NCI-H187 (cell line): ENCODE measurements around the gene RAB11A.
A peak's percentile ranks its signal among the peaks of the same experiment; 100 is the strongest.

Source experiments
- DNase-seq, 2 experiments: peaks; one replicate each; lab custom pipeline; 2025; lab: John Stamatoyannopoulos, UW

The RAB11A gene

DNA sequence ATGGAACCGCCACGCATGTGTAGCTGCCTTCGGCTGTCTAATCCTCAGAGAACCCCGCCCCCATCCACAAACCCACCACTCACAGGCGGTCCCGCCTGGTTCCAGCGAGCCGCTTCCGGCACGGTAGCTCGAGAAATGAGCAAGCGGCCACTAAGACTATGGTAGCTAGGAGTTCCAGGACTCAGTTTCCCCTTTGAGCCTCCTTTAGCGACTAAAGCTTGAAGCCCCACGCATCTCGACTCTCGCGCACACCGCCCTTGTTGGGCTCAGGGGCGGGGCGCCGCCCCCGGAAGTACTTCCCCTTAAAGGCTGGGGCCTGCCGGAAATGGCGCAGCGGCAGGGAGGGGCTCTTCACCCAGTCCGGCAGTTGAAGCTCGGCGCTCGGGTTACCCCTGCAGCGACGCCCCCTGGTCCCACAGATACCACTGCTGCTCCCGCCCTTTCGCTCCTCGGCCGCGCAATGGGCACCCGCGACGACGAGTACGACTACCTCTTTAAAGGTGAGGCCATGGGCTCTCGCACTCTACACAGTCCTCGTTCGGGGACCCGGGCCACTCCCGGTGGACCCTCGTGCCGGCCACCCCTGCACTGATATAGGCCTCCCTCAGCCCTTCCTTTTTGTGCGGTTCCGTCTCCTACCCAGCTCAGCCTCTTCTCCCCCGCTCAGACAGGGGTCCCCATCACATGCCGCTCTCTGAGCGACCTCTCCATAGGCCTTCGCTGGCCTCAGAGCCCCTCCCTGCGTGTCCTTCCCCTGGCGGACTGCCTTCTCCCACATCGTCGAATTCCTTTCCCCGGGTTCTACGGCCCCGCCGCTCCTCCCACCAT lies at the start of gene RAB11A:
Gene RAB11A, plus strand, starts transcription at position 366 of the 828 bp plus-strand sequence. Its CDS starts 95 bp downstream, at position 461.
- peak; percentile 76 to 85 for DNase-seq

GRCh38 chr15:65819563-65819960 lies 49.7 kb upstream of the RAB11A start:
- no peak for DNase-seq

GRCh38 chr15:65821070-65821469 lies 48.2 kb upstream of the RAB11A start:
- DNase-seq = no peak

DNA sequence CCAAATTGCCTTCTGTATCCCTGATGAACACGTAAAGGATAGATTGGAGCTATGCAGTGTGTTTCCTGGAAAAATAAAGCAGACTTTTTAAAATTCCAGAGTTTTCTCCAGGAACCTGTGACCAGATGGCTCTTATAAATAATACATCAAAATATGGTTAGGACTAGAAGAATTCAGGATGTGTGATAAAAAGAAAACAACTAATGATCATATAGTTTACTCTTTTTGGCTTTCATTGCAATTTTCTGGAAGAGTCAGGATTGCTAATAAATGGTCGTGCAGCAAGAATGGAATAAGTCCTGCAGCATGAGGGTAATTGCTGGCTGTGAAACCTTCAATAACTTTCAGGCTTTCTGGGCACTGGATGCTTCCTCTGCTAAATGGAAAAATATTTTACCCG lies 47.0 kb upstream of the RAB11A start:
- DNase-seq = no peak

GRCh38 chr15:65824031-65824743 lies 45.1 kb upstream of the RAB11A start:
- DNase-seq = no peak

GRCh38 chr15:65824941-65825544 lies 44.2 kb upstream of the RAB11A start:
- DNase-seq = no peak

GRCh38 chr15:65827065-65827464 lies 42.2 kb upstream of the RAB11A start:
- no peak for DNase-seq

- DNase-seq = no peak
Measured at GRCh38 chr15:65828585-65828984, 40.7 kb upstream of the RAB11A start.

- DNase-seq = no peak
Measured at GRCh38 chr15:65829130-65829764, 40.0 kb upstream of the RAB11A start.

GRCh38 chr15:65832549-65833364 lies 36.5 kb upstream of the RAB11A start:
- peak; percentile 69 to 90 for DNase-seq

GRCh38 chr15:65833501-65834205 lies 35.6 kb upstream of the RAB11A start:
- no peak for DNase-seq

DNA sequence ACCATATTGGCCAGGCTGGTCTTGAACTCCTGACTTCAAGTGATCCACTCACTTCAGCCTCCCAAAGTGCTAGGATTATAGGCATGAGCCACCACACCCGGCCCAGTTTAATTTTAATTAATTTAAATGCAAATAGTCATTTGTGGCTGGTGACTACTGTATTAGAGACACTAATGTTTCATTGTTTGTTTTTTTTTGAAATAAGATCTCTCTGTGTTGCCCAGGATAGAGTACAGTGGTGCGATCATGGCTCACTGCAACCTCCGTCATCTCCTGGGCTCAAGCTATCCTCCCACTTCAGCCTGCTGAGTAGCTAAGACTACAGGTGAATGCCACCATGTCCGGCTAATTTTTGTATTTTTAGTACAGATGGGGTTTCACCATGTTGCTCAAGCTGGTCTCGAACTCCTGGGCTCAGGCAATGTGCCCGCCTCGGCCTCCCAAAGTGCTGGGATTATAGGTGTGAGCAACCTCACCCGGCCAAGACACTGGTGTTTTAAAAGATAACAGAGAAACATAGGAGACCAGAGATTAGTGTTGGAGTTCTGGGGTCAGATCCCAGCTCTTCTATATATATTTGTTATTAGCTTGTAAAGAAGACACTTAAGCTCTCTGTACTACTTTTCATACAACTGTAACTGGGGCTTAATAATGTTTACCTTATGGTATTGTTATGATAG lies 34.5 kb upstream of the RAB11A start:
- no peak for DNase-seq

GRCh38 chr15:65835447-65835846 lies 33.8 kb upstream of the RAB11A start:
- no peak for DNase-seq

GRCh38 chr15:65836665-65837064 lies 32.6 kb upstream of the RAB11A start:
- no peak for DNase-seq

DNA sequence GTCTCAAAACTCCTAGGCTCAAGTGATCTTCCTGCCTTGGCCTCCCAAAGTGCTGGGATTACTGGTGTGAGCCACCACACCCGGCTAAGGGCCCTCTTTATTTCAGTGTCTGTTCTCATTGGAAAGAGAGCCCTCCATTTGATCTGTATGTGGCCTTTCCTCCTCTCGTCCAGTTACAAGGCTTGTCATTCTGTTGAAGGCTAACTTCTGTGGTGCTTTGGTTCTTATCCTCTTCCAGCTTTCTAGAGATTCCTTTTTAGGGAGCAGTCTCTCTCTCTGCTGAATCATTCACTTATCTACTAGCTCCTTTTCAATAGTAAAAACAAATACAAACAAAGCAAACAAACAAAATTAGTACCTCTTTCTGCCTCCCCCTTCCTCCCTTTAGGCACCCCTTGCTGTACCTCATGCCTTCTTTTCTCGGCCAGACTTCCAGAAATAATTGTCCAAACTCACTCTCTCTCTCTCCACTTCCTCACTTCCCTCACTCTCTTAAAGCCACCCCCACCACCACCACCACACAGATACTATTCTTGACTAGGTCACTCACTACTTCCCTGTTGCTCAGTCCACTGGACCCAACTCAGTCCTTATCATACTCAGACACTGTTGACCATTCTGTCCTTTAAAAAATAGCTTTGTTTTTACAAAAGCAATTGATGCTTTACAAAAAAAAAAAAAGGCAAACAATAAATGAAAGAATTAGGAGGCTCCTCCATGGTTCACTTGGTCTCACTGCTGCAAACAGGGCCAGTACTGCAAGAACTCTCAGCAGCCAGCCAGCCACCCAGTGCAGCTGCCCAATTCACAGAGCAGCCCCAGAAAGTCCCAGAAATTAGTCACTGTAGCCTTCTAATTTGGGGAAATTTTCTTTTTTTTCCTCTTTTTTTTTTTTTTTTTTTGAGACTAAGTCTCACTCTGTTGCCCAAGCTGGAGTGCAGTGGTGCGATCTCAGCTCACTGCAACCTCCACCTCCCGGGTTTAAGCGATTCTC lies 31.7 kb upstream of the RAB11A start:
- DNase-seq = no peak

GRCh38 chr15:65839354-65839901 lies 29.9 kb upstream of the RAB11A start:
- no peak for DNase-seq

- no peak for DNase-seq
Measured at GRCh38 chr15:65839985-65840384, 29.3 kb upstream of the RAB11A start.

DNA sequence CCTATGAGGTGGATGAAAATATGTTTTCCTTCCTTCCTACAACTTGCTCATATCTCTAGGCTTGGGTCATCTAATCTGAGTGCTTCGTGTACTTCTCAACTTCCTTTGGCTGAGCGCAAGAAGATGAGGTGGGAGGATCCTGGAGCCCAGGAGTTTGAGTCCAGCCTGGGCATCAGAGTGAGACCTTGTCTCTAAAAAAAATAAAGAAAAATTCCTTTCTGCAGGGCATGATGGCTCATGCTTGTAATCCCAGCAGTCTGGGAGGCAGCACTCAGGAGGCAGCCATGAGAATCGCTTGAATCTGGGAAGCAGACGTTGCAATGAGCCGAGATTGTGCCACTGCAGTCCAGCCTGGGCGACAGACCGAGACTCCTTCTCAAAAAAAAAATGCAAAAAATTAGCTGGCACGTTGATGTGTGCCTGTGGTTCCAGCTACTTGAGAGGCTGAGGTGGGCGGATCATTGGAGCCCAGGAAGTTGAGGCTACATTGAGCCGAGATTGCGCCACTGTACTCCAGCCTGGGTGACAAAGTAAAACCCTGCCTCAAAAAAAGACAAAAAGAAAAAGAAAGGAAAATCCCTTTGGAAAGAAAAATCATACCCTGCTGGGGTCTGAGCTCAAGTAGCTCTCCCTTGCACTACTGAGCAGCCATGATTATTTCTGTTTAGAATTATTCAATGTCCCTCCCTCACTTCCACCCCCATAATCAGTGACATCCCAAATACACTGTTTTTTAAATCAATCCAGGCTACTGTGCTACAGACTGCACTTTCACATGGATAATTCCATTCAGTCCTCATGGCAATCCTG lies 28.0 kb upstream of the RAB11A start:
- DNase-seq = no peak
